HepG2 (cell line): Measurements from ENCODE around the gene SPAG6. TPM values are rescaled to one million over a fixed set of nuclear protein-coding genes. Genes with fewer than 3 reads are reported as not detected.

Source experiments
- FOXM1 ChIP-seq: sonication (generic); formaldehyde crosslinking; IDR thresholded peaks from 2 replicates; pipeline ENCODE4 v1.5.0; 2020; ENCODE audit warnings: missing genetic modification reagents
- PATZ1 ChIP-seq: sonication (generic); formaldehyde crosslinking; IDR thresholded peaks from 2 replicates; pipeline ENCODE4 v1.4.0; 2020; ENCODE audit warnings: missing genetic modification reagents
- PAX8 ChIP-seq: sonication (generic); formaldehyde crosslinking; IDR thresholded peaks from 2 replicates; pipeline ENCODE4 v1.8.0; 2022; ENCODE audit warnings: mild to moderate bottlenecking, missing genetic modification reagents, borderline replicate concordance
- SAP130 ChIP-seq: IDR thresholded peaks from 2 replicates; pipeline ENCODE4 v1.6.1; 2016; ENCODE audit warnings: low read depth
- TFDP2 ChIP-seq: sonication (generic); formaldehyde crosslinking; IDR thresholded peaks from 2 replicates; pipeline ENCODE4 v1.4.0; 2020; ENCODE audit warnings: missing genetic modification reagents
- UBTF ChIP-seq: sonication (generic); formaldehyde crosslinking; IDR thresholded peaks from 2 replicates; pipeline ENCODE4 v1.4.0; 2020; ENCODE audit warnings: mild to moderate bottlenecking, missing genetic modification reagents
- USF2 ChIP-seq, 2 experiments: sonication (generic) in 1 of 2; formaldehyde crosslinking in 1 of 2; IDR thresholded peaks; 2 replicates each; pipeline versions ENCODE4 v1.5.1 to v1.6.1; 2011 to 2020; ENCODE audit warnings: borderline replicate concordance in 1 of 2, low read depth in 1 of 2, low read length in 1 of 2, mild to moderate bottlenecking in 1 of 2, missing genetic modification reagents in 1 of 2, moderate library complexity in 1 of 2
- polyA plus RNA-seq, 8 experiments: library from polyadenylated mRNA; depleted of rRNA in 3 of 8; stranded (reverse) in 7 of 8; unstranded in 1 of 8; fragments of >200 nt; fragmentation: Illumina TruSeq in 4 of 8; extraction: Trizol in 4 of 8; gene quantifications; 2 replicates each; pipeline versions ENCODE4 v1.2.1 to v1.2.3, GENCODE V29; 2011 to 2016; ENCODE audit warnings: low read depth in 4 of 8, missing spikeins in 1 of 8, mixed read lengths in 1 of 8; ENCODE audit not compliant: insufficient read depth in 1 of 8
- total RNA-seq, 5 experiments: library from RNA; depleted of rRNA; stranded (reverse); fragments of >200 nt; fragmentation: Illumina TruSeq; extraction: Trizol; gene quantifications; 2 replicates each; pipeline ENCODE4 v1.2.3, GENCODE V29; 2016; ENCODE audit warnings: low read depth in 1 of 5

SPAG6 gene
- total and polyA plus RNA-seq, 2 of the 13 experiments (the other 11 are each of a cell fraction or from before 2014, with no cell fraction given), result not detected

- 0 out of 2 replicates have a peak, but pooled peaks have one; percentile 12 for TF ChIP-seq UBTF (CRISPR knock-in tag)
- peak; percentile 62 for TF ChIP-seq PATZ1
- TF ChIP-seq FOXM1, result no peak
- TF ChIP-seq USF2 (IDR thresholded peaks at IDR 0.05; ENCODE audit: low read depth, low read length), result 0 out of 2 replicates have a peak, but pooled peaks have one; percentile 15
- TF ChIP-seq USF2 (CRISPR knock-in tag; IDR thresholded peaks at IDR 0.05; ENCODE audit: borderline replicate concordance), result no peak
- TF ChIP-seq PAX8, result no peak
- TF ChIP-seq SAP130 (CRISPR knock-in tag), result 0 out of 2 replicates have a peak, but pooled peaks have one; percentile 9
- 0 out of 2 replicates have a peak, but pooled peaks have one; percentile 2 for TF ChIP-seq TFDP2 (CRISPR knock-in tag)
Observed at GRCh38 chr10:22320591-22321155, 24.6 kb upstream of the SPAG6 start, which contains the start of gene BMI1 (continued).
